Measurements from ENCODE around the gene NAT14.

- TF ChIP-seq POLR2A (IDR thresholded peaks at IDR 0.05), result no peak
- no peak for TF ChIP-seq CTCF (IDR thresholded peaks at IDR 0.05)
Measured at GRCh38 chr19:55464662-55465054, 20.3 kb upstream of the NAT14 start, which contains the start of gene C19orf85.

All from lower leg skin (tissue), 3 donors.